Measurements from ENCODE around the gene KIFC1. TPM values are rescaled to one million over a fixed set of nuclear protein-coding genes. Genes with fewer than 3 reads are reported as not detected.

KIFC1 gene
- total and polyA plus RNA-seq, 2 experiments from 2014 or later, result 4.0 to 14.4 TPM

- TF ChIP-seq EZH2phosphoT487 (IDR thresholded peaks at IDR 0.05; ENCODE audit: insufficient read depth, low read depth) (no peak), EZH2 (IDR thresholded peaks at IDR 0.05; ENCODE audit: insufficient read depth, poor library complexity, severe bottlenecking) (no peak)
- no peaks in the 10 kb centered on the region for H4K20me1 ChIP-seq (ENCODE audit: insufficient read depth)
- H3K4me3 ChIP-seq, result no peak overlapping the region
- H3K27me3 ChIP-seq (replicated peaks; ENCODE audit: insufficient read depth), result no peaks in the 10 kb centered on the region
- DNase-seq, result no peak
- no peaks in the 10 kb centered on the region; the same call in 1 of the 2 replicates for H3K36me3 ChIP-seq (ENCODE audit: low read depth)
- no peak overlapping the region for H2AFZ ChIP-seq
- peaks cover 15% of the 10 kb centered on the region for H3F3A ChIP-seq (ENCODE audit: insufficient read depth)
- in situ Hi-C loops (cut with MboI), result no loop called here
- no peaks in the 10 kb centered on the region for H3K9me2 ChIP-seq (ENCODE audit: insufficient read depth)
- 75 to 83% methylated on average over 5 to 12 of the region's 12 CpGs for WGBS, 2 experiments (ENCODE audit: low coverage in 1 of 2, low lambda C conversion rate in 2 of 2, missing lambda C conversion rate in 2 of 2)
- peaks cover 42% of the 10 kb centered on the region for H3K79me2 ChIP-seq (ENCODE audit: insufficient read depth)
- no peaks in the 10 kb centered on the region for H3K9me3 ChIP-seq (ENCODE audit: low read depth)
- no peak overlapping the region for H3K4me2 ChIP-seq (ENCODE audit: unreplicated experiment)
- no peak overlapping the region for H3K27ac ChIP-seq
- H3K4me1 ChIP-seq (ENCODE audit: insufficient read depth), result peaks cover 10% of the 10 kb centered on the region; the same call in 1 of the 2 replicates
- no peak overlapping the region for H3K9ac ChIP-seq
Measured at GRCh38 chr6:33431880-33432541, 40.4 kb downstream of the KIFC1 start.

- in situ Hi-C loops (cut with MboI), result no loop called here
- H3K9me3 ChIP-seq (ENCODE audit: low read depth), result no peaks in the 10 kb centered on the region
- H3K4me1 ChIP-seq (ENCODE audit: insufficient read depth), result peaks cover 7% of the 10 kb centered on the region; the same call in 1 of the 2 replicates
- no peak overlapping the region for H3K4me2 ChIP-seq (ENCODE audit: unreplicated experiment)
- no peak for TF ChIP-seq EZH2phosphoT487 (IDR thresholded peaks at IDR 0.05; ENCODE audit: insufficient read depth, low read depth)
- no peak for TF ChIP-seq EZH2 (IDR thresholded peaks at IDR 0.05; ENCODE audit: insufficient read depth, poor library complexity, severe bottlenecking)
- no peak overlapping the region for H3K27ac ChIP-seq
- 89 to 90% methylated on average over 8 to 10 of the region's 10 CpGs for WGBS, 2 experiments (ENCODE audit: low coverage in 1 of 2, low lambda C conversion rate in 2 of 2, missing lambda C conversion rate in 2 of 2)
- H3K27me3 ChIP-seq (replicated peaks; ENCODE audit: insufficient read depth), result no peaks in the 10 kb centered on the region
- no peak overlapping the region for H2AFZ ChIP-seq
- DNase-seq, result no peak
- no peaks in the 10 kb centered on the region for H4K20me1 ChIP-seq (ENCODE audit: insufficient read depth)
- H3F3A ChIP-seq (ENCODE audit: insufficient read depth), result peaks cover 12% of the 10 kb centered on the region; the same call in 1 of the 2 replicates
- no peaks in the 10 kb centered on the region for H3K9me2 ChIP-seq (ENCODE audit: insufficient read depth)
- H3K9ac ChIP-seq, result no peak overlapping the region
- H3K4me3 ChIP-seq, result no peak overlapping the region
- H3K79me2 ChIP-seq (ENCODE audit: insufficient read depth), result peaks cover 36% of the 10 kb centered on the region
- H3K36me3 ChIP-seq (ENCODE audit: low read depth), result no peaks in the 10 kb centered on the region; the same call in 1 of the 2 replicates
Measured at GRCh38 chr6:33432546-33432945, 40.9 kb downstream of the KIFC1 start.

- in situ Hi-C loops (cut with MboI), result no loop called here
- DNase-seq, result no peak
Measured at GRCh38 chr6:33433001-33433543, 41.4 kb downstream of the KIFC1 start.

GRCh38 chr6:33433544-33434191, 42.0 kb downstream of the KIFC1 start:
- Histone ChIP-seq H3K4me3 (no peak overlapping the region), H3K27me3 (replicated peaks; ENCODE audit: insufficient read depth) (no peaks in the 10 kb centered on the region), H3K9ac (no peak overlapping the region), H2AFZ (no peak overlapping the region), H3F3A (ENCODE audit: insufficient read depth) (peaks cover 9% of the 10 kb centered on the region; the same call in 1 of the 2 replicates), H3K79me2 (ENCODE audit: insufficient read depth) (peaks cover 30% of the 10 kb centered on the region), H4K20me1 (ENCODE audit: insufficient read depth) (no peaks in the 10 kb centered on the region), H3K27ac (no peak overlapping the region), H3K4me1 (ENCODE audit: insufficient read depth) (peaks cover 3% of the 10 kb centered on the region; the same call in 1 of the 2 replicates), H3K4me2 (ENCODE audit: unreplicated experiment) (no peak overlapping the region), H3K9me2 (ENCODE audit: insufficient read depth) (no peaks in the 10 kb centered on the region), H3K36me3 (ENCODE audit: low read depth) (peaks cover 6% of the 10 kb centered on the region; the same call in 1 of the 2 replicates), H3K9me3 (ENCODE audit: low read depth) (no peaks in the 10 kb centered on the region)
- WGBS, 2 experiments (ENCODE audit: low coverage in 1 of 2, low lambda C conversion rate in 2 of 2, missing lambda C conversion rate in 2 of 2), result 72 to 83% methylated on average over 5 to 7 of the region's 17 CpGs
- in situ Hi-C loops (cut with MboI), result no loop called here
- DNase-seq, result no peak
- TF ChIP-seq EZH2phosphoT487 (IDR thresholded peaks at IDR 0.05; ENCODE audit: insufficient read depth, low read depth) (no peak), EZH2 (IDR thresholded peaks at IDR 0.05; ENCODE audit: insufficient read depth, poor library complexity, severe bottlenecking) (no peak)

More at GRCh38 chr6:33433001-33433543, 41.4 kb downstream of the KIFC1 start:
- Histone ChIP-seq H3K9me2 (ENCODE audit: insufficient read depth) (no peaks in the 10 kb centered on the region), H3F3A (ENCODE audit: insufficient read depth) (peaks cover 12% of the 10 kb centered on the region; the same call in 1 of the 2 replicates), H3K27me3 (replicated peaks; ENCODE audit: insufficient read depth) (no peaks in the 10 kb centered on the region), H3K4me2 (ENCODE audit: unreplicated experiment) (no peak overlapping the region), H3K36me3 (ENCODE audit: low read depth) (peaks cover under 1% of the 10 kb centered on the region; the same call in 1 of the 2 replicates), H4K20me1 (ENCODE audit: insufficient read depth) (no peaks in the 10 kb centered on the region), H3K9ac (no peak overlapping the region), H3K4me1 (ENCODE audit: insufficient read depth) (peaks cover 7% of the 10 kb centered on the region; the same call in 1 of the 2 replicates), H3K27ac (no peak overlapping the region), H3K4me3 (no peak overlapping the region), H2AFZ (no peak overlapping the region), H3K79me2 (ENCODE audit: insufficient read depth) (peaks cover 35% of the 10 kb centered on the region), H3K9me3 (ENCODE audit: low read depth) (no peaks in the 10 kb centered on the region)
- WGBS, 2 experiments (ENCODE audit: low coverage in 1 of 2, low lambda C conversion rate in 2 of 2, missing lambda C conversion rate in 2 of 2), result 92 to 95% methylated on average over 1 of the region's 1 CpG
- no peak for TF ChIP-seq EZH2phosphoT487 (IDR thresholded peaks at IDR 0.05; ENCODE audit: insufficient read depth, low read depth)
- no peak for TF ChIP-seq EZH2 (IDR thresholded peaks at IDR 0.05; ENCODE audit: insufficient read depth, poor library complexity, severe bottlenecking)
